Right lung (tissue), 5 donors: ENCODE results near the gene C1orf116. TPM values are rescaled to one million over a fixed set of nuclear protein-coding genes. Genes with fewer than 3 reads are reported as not detected.

Experiments used
- DNase-seq, 2 donors: peaks; one replicate each; pipeline ENCODE4 v3.0.0-alpha.2; 2013
- polyA plus RNA-seq, 5 donors: library from polyadenylated mRNA; unstranded; fragments of 120-200 nt; gene quantifications; one replicate each; pipeline versions ENCODE4 v1.2.1 to v1.2.3, GENCODE V29; 2013; ENCODE audit warnings: inconsistent platforms in 1 of 5, low replicate concordance in 1 of 5; ENCODE audit not compliant: insufficient read length in 5 of 5, insufficient read depth in 1 of 5

The C1orf116 gene
- polyA plus RNA-seq, 5 donors = 29.2 to 62.5 (median 36.6) TPM

DNA sequence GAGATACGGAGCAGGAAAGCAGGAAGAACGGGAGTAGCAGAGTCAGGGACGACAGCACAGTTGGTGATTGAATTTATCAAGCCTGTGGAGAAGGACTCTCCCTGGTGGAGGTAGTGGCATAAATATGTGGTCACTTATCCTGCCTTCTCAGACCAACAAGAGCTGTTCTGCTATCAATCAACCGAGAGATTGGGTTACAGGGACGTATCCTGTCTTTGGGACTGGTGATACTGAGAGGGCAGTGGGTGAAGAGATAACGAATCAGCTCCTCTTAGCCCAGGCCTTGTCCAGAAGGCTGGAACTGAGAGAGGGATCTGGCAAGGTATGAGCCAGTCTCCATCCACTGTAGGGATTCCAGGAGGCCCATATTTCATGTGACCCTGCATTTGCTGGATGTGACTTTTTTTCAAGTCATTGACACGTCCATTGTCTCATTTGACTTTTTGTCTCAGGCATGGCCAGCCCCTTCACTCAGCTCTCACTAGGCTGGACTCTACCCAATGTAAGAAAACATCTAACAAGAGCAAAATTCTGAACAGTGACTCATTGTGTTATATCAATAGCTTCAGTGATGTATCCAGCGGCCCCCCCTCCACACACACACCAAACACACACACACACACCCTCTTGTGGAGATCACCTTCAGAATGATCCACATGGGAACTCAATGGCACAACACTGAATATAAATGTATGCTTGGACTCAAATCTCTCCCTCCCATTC is 11.3 kb downstream of the C1orf116 start:
- DNase-seq = no peak

DNA sequence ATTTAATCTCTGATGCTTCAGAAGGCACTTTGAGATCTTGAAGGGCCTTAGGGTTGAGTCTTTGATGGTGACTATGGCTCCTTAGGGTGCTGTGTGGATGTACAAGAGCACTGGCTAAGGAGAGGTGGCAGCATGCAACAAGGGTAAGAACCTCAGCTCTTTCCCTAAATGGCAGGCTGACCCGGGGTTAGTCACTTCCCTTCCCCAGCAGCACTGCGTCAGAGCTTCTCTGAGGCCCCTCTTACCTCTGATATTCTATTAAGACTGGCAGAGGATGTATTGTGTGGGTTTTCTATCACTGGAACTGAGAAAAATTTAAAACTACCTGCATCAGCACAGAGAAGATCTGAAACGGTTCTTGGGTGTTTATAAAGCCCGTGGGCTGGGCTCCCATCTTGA is 11.8 kb downstream of the C1orf116 start:
- DNase-seq = no peak

DNA sequence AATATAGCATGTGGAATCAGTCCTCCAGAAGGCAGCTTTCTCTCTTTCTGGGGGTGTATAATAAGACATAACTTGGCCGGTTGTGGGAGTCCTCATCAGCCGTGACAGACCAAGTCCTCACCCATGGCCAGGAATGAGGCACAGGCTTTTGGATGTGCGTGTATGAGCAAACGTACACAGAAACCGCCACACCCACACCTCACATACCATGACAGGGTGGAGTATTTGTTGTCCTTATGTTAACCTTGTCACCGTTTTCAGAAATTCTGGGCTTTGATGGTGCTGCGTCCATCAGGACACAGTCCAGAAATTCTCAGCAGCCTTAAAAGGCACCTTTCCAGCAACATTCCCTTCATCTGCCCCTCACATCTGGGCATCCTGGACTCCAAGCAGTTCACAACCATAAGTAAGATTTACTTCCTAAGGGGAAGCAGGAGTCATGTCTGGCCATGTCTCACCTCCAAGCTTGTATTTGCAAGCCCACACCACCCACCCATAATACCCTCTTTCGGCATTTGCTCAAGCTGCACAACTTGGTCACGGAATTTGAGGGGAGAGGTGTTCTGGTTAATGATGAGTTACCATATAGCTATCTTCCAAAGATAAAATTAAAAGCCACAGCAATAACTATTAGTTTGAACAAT is 12.4 kb downstream of the C1orf116 start:
- DNase-seq = no peak

DNA sequence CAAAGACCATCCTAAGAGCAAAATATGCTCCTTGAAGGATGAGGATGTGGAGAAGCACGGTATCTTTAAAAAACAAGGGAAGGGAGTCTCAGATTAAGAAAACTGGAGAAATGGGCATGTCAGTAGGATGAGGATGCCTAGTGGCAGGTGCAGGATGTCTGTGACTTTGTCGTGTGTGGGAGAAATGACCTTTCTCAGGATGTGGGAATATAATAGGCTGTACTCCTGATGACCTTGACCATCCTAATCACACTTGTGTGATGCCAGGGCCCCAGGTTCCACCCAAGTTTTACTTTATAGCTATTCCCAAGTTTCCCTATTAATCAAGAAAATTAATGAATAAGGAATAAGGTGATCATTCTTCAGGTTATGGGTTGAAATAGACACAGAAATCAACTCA is 12.9 kb downstream of the C1orf116 start:
- DNase-seq = no peak

DNA sequence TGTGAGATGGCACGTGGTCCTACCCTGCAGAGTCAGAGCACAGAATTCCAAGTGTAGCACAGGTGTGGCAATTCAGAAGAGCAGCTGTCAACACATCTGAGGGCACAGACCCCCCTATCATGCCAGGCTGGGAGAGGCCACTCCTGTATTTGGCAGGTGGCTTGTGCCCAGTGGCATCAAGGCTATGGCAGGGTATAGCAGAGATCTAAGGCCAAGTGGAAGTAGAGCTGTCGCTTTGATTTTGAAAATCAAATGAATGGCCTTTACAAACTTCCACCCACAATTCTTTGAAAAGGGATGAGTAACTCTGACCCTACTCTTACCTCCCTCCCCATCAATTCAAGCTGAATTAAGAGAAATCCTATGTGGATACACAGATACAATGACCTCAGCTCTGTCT is 13.4 kb downstream of the C1orf116 start:
- no peak for DNase-seq

DNA sequence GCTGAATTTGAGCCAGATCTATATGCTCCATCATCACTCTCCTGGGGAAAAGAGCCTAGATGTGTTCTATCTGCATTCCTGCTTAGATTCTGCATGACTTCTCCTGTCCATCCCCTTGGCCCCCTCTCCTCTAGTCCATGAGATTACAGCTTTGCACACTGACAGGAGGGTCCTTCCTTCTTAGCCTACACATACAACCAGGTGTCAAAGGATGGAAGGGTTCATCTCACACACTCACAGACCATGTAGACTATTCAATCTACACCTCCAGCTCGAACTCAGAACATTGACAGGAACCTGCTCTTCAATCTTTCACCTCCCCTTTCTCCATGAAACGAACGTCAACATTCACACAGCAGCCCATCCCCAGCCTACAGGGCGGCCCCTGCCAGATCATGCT is 13.8 kb downstream of the C1orf116 start:
- DNase-seq = no peak

DNA sequence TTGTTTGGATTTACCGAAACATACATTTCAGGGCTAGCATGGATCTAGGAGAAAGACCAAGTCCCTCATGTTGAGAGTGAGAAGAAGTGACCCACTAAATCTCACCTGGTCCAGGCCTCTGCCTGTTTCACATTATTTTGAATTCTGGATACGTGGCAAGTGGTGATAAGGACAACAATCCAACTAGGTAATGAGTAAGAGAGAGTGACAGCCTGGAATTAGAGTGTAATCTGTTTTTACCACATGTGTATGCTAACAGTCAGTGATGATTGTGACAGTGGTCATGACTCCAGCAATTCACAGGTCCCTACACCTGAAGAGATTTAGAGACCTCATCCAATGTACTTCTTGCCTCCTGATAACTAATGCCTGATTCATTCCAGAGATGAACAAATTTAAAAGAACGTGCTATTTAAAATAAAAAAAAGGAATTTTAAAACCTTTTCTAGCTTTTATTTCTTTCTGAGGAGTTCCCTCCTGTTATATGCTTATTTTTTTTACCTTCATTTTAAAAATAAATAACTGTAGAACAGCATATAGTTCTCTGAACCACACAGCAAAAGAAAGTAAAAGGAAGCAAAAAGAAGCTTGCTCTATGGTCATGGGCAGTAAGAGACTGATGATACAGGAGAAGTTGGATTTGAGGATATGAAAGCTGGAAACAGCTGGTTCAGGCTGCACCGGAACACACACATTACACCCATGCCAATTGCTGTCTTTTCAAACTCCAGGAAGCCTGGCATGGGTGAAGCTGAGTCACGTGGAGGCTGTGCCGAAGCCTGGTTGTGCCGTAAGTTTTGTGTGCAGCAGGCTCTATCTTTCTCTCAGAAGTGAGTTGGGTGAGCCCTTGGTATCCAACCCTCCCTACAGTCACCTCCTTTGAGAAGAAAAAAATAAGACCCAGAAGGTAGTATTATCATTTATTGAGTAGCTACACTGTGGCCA is 14.7 kb downstream of the C1orf116 start:
- DNase-seq = no peak

DNA sequence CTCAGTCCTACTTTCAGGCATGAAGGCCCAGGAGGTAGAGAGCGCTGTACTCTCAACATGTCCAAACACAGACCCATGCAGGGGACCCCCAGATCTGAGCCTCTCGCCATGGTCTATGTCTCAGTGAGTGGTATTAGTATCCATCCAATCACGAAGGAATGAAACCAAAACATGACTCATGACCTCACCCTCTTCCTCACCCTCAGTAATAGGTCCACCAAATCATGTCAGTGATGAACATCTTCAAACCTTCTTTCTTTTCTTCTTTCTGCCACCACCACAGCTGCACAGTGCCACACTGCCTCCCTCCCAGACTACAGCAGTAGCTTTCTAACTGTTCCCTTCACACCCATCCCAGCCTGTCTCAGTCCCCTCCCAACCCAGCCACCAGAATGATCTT is 16.8 kb downstream of the C1orf116 start:
- DNase-seq = no peak

DNA sequence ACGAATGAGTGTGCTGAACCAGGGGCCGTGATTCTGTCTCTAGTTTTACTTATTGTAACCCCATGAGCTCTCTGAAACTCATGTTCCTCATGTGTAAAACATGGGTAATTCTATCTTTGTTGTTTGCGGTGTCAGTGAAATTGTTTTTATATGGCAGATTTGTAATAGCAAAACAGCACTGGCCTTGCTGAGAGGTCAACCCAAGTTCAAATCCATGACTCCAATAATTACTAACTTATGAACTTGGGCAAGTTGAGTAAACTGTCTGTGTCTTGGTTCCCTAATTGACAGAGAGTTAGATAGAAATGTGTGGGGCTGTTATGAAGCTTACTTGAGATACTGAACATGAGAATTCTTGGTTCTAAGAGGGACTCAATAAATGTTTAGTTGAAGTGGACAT is 17.8 kb downstream of the C1orf116 start:
- DNase-seq = no peak

DNA sequence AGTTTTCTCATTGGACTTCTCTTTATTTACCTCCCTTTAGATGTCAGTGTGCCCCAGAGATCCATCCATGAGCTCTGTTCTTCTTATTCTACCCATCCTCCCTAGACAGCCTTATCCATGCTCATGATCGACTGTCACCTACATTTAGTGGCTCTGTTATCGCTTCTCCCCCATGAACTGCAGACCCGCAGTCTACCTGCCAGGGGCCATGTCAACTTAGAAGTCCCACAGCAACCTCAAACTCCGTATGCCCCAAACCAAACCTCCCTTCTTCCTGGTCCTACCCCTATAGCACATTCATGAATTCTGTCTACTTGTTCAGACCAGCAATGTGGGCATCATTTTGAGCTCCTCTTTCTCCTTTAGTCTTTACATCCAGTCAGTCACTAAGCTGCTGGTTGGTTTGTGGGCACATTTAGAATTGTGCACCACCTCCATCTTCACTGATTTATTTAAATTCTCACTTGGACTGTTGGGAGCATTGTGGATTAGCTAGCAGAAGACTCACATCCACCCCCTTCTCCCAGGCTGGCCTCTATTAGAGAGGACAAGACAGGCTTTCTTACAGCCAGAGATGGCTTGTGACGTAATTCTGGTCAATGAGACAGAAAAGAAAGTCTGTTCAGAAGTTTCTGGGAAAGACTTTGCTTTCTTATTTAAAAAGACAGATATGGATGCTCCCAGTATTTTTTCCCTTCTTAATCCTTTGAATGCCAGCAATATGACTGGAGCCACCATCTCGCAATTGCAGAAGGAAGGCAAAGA is 19.1 kb downstream of the C1orf116 start:
- DNase-seq = no peak

DNA sequence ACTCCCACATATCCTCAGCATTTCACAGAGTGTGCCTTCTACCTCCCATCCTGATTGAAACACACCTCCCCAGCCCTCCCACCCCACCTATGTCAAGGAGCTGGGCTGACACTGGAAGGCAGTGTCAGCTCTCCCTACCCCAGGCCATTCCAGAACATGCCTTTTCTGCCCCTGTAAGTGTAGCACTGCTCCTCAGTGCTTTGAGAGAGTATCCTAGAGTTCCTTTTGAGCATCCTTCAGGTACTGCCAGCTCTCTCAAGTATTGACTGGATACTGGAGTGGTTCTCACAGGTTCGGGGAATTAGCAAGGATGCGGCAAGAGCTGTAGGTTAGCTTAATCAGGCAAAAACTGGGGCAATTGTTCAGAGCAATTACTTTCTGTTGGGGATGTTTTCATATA is 21.8 kb downstream of the C1orf116 start:
- no peak for DNase-seq

DNA sequence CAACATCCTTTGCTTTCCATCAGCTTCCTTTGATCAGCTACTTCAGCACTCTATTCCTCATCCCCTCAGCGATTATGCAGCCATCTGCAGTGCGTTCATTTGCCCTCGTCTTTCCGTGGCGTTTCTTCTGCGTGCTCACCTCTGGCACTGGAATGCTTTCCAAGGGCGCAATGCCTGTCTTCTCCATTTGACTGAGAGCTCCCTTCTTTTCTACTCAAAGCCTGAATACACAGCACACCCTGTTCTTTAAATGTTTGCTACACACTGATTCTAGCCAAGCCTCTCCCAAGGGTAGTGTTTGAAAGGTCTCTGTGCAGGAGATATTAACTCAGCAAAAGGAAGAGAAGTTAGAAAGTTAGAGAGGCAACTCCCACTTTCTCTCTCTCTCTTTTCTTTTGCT is 22.6 kb downstream of the C1orf116 start:
- DNase-seq = no peak

DNA sequence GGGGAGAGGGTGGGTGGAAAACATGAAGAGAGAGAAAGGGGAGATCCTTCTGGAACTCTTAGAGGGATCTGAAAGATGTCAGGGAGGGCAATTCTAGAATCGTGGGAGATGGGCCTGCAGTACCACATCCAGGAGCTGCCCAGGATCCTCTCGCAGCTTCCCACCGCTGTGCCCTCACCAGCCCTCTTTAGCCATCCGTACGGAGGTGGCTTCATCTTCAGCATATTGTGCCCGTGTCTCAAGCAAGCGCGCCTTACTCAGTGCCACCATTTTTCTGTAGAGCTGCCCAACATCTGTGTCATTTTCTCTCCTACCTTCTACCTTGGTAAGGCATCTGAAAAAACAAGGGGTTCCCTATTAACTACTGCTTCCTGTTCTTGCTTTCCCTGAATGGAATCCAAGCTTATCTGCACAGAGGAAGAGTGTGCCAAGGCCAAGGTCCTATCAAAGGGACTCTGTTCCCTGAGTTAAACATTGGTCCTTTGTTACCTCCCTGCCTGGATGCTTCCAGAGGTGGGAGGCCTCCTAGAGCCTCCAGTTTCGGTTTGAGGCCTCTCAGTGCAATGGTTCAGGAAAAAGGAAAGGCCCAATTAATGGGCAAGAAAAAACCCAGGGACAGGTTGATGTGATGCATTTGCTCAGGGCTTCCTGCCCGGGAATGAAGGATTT is 23.2 kb downstream of the C1orf116 start:
- DNase-seq = no peak

DNA sequence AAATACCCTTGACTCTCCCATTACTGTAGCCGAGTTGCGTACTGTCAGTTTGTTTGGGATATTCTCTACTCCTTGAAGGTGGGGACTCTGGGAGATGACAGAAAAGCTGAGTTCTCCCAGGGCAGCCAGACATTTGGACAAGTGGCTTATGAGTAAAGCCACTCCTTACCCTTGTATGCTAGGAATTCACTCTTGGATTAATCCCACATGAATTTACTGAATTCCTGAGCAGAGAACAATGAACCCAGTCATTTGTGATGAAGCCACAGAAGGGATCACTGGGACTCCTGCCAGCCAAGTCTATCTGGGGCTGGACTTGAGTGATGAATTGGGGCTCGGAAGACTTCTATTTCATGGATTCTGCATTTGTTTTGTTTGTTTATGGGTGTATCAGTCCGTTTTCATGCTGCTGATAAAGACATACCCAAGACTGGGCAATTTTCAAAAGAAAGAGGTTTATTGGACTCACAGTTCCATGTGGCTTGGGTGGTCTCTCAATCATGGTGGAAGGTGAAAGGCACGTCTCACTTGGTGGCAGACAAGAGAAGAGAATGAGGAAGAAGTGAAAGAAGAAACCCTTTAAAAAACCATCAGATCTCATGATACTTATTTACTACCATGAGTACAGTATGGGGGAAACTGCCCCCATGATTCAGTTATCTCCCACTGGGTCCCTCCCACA is 25.1 kb downstream of the C1orf116 start:
- DNase-seq = no peak

DNA sequence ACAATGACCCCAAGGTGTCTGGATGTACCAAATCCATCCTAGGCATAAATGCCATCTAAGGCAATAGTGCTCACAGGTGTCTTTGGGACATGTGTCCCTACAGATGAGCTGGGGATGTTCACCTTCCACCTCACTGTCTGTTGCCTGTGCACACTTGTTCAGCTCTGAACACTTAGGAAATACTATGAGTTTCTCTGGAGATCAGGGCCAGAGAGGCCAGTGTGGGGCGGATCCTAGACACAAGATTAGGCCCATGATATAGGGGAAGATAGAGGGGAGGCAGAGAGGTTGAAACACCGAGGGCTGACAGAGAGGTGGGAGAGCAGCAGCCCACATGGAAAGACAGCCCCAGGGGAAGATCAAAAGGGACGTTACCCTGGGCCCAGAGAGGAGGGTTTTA is 25.6 kb downstream of the C1orf116 start:
- DNase-seq = no peak

DNA sequence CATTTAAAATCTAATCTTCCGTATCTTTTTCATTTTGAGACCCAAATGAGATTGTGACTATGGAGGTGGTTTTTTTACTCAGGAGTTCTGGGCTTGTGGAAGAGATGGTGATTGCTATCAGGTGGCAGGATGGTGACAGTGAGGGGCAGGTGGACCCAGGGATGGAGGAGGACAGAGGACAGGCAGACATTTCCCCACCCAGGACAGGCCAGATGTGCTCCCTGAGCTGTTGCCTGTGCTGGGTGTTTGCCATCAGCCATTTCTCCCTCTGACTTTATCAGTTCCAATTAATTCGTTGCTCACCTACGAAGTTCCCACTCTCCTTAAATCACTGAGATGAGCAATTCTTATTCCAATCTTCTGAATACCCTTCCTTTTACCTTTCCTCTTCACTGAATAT is 26.5 kb downstream of the C1orf116 start:
- no peak for DNase-seq

DNA sequence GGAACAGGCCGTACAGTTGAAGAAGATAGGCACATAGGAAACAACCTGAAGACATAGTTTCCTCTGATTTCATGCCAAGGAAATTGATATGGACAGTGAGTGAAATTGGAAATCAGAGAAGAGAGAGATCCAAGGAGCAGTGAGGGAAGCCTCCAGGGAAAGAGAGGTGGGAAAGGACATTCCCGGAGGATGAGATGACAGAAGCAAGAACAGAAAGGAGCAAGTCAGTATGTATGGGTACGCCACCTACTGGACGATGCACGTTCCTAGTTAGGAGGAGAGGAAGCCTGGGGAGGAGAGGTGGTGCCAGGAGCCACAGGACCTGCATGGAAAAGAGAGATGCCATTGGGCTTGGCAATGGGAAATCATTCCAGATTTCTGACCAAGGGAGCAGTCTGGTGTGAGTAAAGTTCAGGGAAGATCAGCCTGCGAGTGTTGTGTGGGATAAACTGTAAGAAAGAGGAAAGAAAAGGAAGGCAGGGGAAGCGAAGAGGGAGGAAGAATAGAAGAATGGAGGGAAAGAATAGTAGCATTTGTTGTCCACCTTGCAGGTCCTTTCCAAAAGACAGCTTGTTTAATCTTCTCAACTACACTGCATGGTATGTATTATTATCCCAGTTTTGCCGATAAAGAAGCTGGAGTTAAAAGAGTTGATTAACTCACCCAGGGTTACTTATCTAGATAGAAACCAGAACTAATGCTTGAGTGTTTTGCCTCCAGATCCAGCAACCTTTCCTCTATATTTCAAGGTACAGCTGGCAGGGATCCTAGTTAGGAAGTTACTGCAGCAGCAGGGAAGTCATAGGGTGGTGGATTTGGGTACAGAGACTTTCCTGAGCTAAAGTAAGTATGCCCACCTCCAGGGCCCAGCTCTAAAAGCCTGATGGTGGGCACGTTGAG is 27.4 kb downstream of the C1orf116 start:
- no peak for DNase-seq

DNA sequence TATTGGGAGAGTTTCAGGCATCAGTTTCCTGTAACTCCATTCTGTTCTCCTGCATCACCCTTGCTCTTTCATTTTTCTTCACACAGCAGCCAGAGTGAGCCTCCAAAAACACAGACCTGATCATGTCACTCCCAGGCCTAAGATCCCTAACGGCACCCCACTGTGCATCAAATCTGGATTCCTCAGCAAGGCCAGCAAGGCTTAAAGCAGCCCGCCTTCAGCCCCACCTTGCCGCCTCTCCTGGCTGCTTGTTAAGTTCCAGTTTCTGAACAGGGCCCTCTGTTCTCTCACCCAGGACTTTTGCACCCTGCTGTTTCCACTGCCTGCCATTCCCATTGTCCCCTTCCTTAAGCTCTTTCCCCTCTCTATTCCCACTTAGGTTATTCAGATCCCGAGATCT is 29.3 kb downstream of the C1orf116 start:
- no peak for DNase-seq

DNA sequence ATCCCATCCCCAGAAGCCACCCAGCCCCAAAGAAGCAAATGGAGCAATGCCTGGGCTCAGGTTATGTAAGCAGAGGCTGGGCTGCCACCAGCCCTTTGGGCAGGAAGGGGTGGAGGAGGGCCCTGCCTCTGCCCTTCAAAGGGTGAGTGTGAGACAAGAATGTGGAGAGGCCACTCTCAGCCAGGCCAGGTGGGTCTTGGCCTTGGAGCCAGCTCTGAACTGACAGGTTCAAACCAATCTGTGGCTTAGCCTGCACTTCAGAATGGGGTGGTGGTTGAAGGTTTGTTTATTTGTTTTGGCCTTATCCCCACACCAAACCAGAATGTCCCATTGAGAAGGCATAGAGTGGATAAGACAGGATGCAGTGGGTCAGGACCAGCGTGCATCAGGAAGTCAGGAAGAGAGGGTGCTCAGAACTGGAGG is 29.8 kb downstream of the C1orf116 start:
- DNase-seq = peak; percentile 35 to 49
